ENCODE results near the gene PROC. TPM values are rescaled to one million over a fixed set of nuclear protein-coding genes. Genes with fewer than 3 reads are reported as not detected.
A peak's percentile ranks its signal among the peaks of the same experiment; 100 is the strongest.

The PROC gene
- total RNA-seq, 1 donor, result not detected

- no peak overlapping the region for H3K4me3 ChIP-seq (ENCODE audit: low read depth, low read length)
- no peak for TF ChIP-seq CTCF (IDR thresholded peaks at IDR 0.05; ENCODE audit: insufficient read depth, low read length)
These were observed 18.8 kb downstream of the PROC start for GRCh38 chr2:127437056-127437455.

GRCh38 chr2:127437781-127438726 lies 19.8 kb downstream of the PROC start:
- no peak overlapping the region for H3K4me3 ChIP-seq (ENCODE audit: low read depth, low read length)
- no peak for TF ChIP-seq CTCF (IDR thresholded peaks at IDR 0.05; ENCODE audit: insufficient read depth, low read length)
- DNase-seq (ENCODE audit: low read depth), result no peak

More at GRCh38 chr2:127437056-127437455, 18.8 kb downstream of the PROC start:
- no peak for DNase-seq (ENCODE audit: low read depth)

GRCh38 chr2:127439343-127439742 lies 21.1 kb downstream of the PROC start:
- no peak for TF ChIP-seq CTCF (IDR thresholded peaks at IDR 0.05; ENCODE audit: insufficient read depth, low read length)
- H3K4me3 ChIP-seq (ENCODE audit: low read depth, low read length), result no peak overlapping the region
- DNase-seq (ENCODE audit: low read depth), result no peak

GRCh38 chr2:127448526-127448925 lies 30.3 kb downstream of the PROC start:
- peak; percentile 59 for DNase-seq (ENCODE audit: low read depth)
- H3K4me3 ChIP-seq (ENCODE audit: low read depth, low read length), result no peak overlapping the region
- TF ChIP-seq CTCF (IDR thresholded peaks at IDR 0.05; ENCODE audit: insufficient read depth, low read length), result no peak

GRCh38 chr2:127449414-127449813 lies 31.2 kb downstream of the PROC start:
- no peak for DNase-seq (ENCODE audit: low read depth)
- no peak for TF ChIP-seq CTCF (IDR thresholded peaks at IDR 0.05; ENCODE audit: insufficient read depth, low read length)
- no peak overlapping the region for H3K4me3 ChIP-seq (ENCODE audit: low read depth, low read length)

- no peak overlapping the region for H3K4me3 ChIP-seq (ENCODE audit: low read depth, low read length)
- TF ChIP-seq CTCF (IDR thresholded peaks at IDR 0.05; ENCODE audit: insufficient read depth, low read length), result no peak
- no peak for DNase-seq (ENCODE audit: low read depth)
These were observed 31.7 kb downstream of the PROC start for GRCh38 chr2:127449898-127450297.
